Measurements from ENCODE around the gene MAP2. TPM values are rescaled to one million over a fixed set of nuclear protein-coding genes. Genes with fewer than 3 reads are reported as not detected.

Gene MAP2
- polyA plus RNA-seq, 1 donor (not counting 4 experiments of a cell fraction or from before 2014, with no cell fraction given) = 16.2 TPM

- no peak overlapping the region for H3K4me2 ChIP-seq (ENCODE audit: control insufficient read depth, extremely low read depth, insufficient read depth, low read depth, low read length)
- no peaks in the 10 kb centered on the region for H3K9me3 ChIP-seq (ENCODE audit: control insufficient read depth, low read depth, low read length)
- TF ChIP-seq CTCF (optimal IDR thresholded peaks at IDR 0.05 in 1 of 3, IDR thresholded peaks at IDR 0.05 in 1 of 3, conservative IDR thresholded peaks at IDR 0.05 in 1 of 3; ENCODE audit: extremely low read depth in 1 of 3, insufficient read depth in 2 of 3, low read length in 3 of 3) = no peak
- TF ChIP-seq EZH2 (IDR thresholded peaks at IDR 0.05; ENCODE audit: low read length) = no peak
- H3K79me2 ChIP-seq (ENCODE audit: control insufficient read depth, insufficient read depth, low read length) = no peaks in the 10 kb centered on the region
- no peaks in the 10 kb centered on the region for H4K20me1 ChIP-seq (ENCODE audit: control insufficient read depth, extremely low read depth, insufficient read depth, low read length)
- no peaks in the 10 kb centered on the region for H3K27me3 ChIP-seq (ENCODE audit: control insufficient read depth, extremely low read depth, insufficient read depth, low read length)
- no peak overlapping the region for H3K27ac ChIP-seq (ENCODE audit: control insufficient read depth, insufficient read depth, low read length)
- H3K9me1 ChIP-seq (ENCODE audit: control insufficient read depth, extremely low read depth, insufficient read depth, low read length) = no peaks in the 10 kb centered on the region
- no peak overlapping the region for H2AFZ ChIP-seq (ENCODE audit: control insufficient read depth, low read length)
- DNase-seq (ENCODE audit: low read depth, low spot score) (no peak), FAIRE-seq (no peak)
- H3K9ac ChIP-seq (ENCODE audit: control insufficient read depth, extremely low read depth, insufficient read depth, low read length) = no peak overlapping the region
- no peaks in the 10 kb centered on the region for H3K4me1 ChIP-seq (ENCODE audit: control insufficient read depth, extremely low read depth, insufficient read depth, low read length)
- no peak overlapping the region for H3K4me3 ChIP-seq (ENCODE audit: control insufficient read depth in 2 of 3, extremely low read depth in 1 of 3, insufficient read depth in 2 of 3, low read depth in 1 of 3, low read length in 3 of 3)
- dilution Hi-C loops (cut with MboI; ENCODE audit: extremely low pct_ligation_motif_present, low sequenced_read_pairs) = no loop called here
- H3K36me3 ChIP-seq (ENCODE audit: control insufficient read depth in 2 of 2, extremely low read depth in 1 of 2, insufficient read depth in 2 of 2, low read length in 2 of 2) = no peaks in the 10 kb centered on the region
Measured at GRCh38 chr2:209581040-209581439, 157.2 kb downstream of the MAP2 start.

GRCh38 chr2:209582281-209582680, 158.4 kb downstream of the MAP2 start:
- Histone ChIP-seq H3K36me3 (ENCODE audit: control insufficient read depth in 2 of 2, extremely low read depth in 1 of 2, insufficient read depth in 2 of 2, low read length in 2 of 2) (no peaks in the 10 kb centered on the region), H3K9me3 (ENCODE audit: control insufficient read depth, low read depth, low read length) (no peaks in the 10 kb centered on the region), H3K4me3 (ENCODE audit: control insufficient read depth in 2 of 3, extremely low read depth in 1 of 3, insufficient read depth in 2 of 3, low read depth in 1 of 3, low read length in 3 of 3) (no peak overlapping the region), H3K27me3 (ENCODE audit: control insufficient read depth, extremely low read depth, insufficient read depth, low read length) (no peaks in the 10 kb centered on the region), H3K27ac (ENCODE audit: control insufficient read depth, insufficient read depth, low read length) (no peak overlapping the region), H4K20me1 (ENCODE audit: control insufficient read depth, extremely low read depth, insufficient read depth, low read length) (no peaks in the 10 kb centered on the region), H2AFZ (ENCODE audit: control insufficient read depth, low read length) (no peak overlapping the region), H3K9me1 (ENCODE audit: control insufficient read depth, extremely low read depth, insufficient read depth, low read length) (no peaks in the 10 kb centered on the region), H3K4me1 (ENCODE audit: control insufficient read depth, extremely low read depth, insufficient read depth, low read length) (no peaks in the 10 kb centered on the region), H3K4me2 (ENCODE audit: control insufficient read depth, extremely low read depth, insufficient read depth, low read depth, low read length) (no peak overlapping the region), H3K79me2 (ENCODE audit: control insufficient read depth, insufficient read depth, low read length) (no peaks in the 10 kb centered on the region), H3K9ac (ENCODE audit: control insufficient read depth, extremely low read depth, insufficient read depth, low read length) (no peak overlapping the region)
- no peak for DNase-seq (ENCODE audit: low read depth, low spot score)
- no peak for TF ChIP-seq EZH2 (IDR thresholded peaks at IDR 0.05; ENCODE audit: low read length)
- no peak for TF ChIP-seq CTCF (optimal IDR thresholded peaks at IDR 0.05 in 1 of 3, IDR thresholded peaks at IDR 0.05 in 1 of 3, conservative IDR thresholded peaks at IDR 0.05 in 1 of 3; ENCODE audit: extremely low read depth in 1 of 3, insufficient read depth in 2 of 3, low read length in 3 of 3)
- dilution Hi-C loops (cut with MboI; ENCODE audit: extremely low pct_ligation_motif_present, low sequenced_read_pairs) = no loop called here
- FAIRE-seq = no peak
